K562 (cell line): ENCODE results near the gene CDC45. TPM values are rescaled to one million over a fixed set of nuclear protein-coding genes. Genes with fewer than 3 reads are reported as not detected.

Experiments
- CHD1 ChIP-seq: fragments of 200-600 bp; sonication (generic); IDR thresholded peaks from one replicate; pipeline ENCODE4 v1.6.1; 2012; ENCODE audit warnings: mild to moderate bottlenecking, moderate library complexity, low read length, inconsistent platforms
- DMBX1 ChIP-seq: fragments of 250-450 bp; sonication (Bioruptor Pico); IDR thresholded peaks from 2 replicates; pipeline ENCODE4 v1.8.0; 2022; ENCODE audit warnings: inconsistent platforms, mild to moderate bottlenecking, moderate library complexity, borderline replicate concordance
- ERF ChIP-seq: fragments of 450-650 bp; formaldehyde crosslinking; IDR thresholded peaks from 2 replicates; pipeline ENCODE4 v1.4.0; 2020; ENCODE audit warnings: mild to moderate bottlenecking, mixed read lengths
- EWSR1 ChIP-seq: fragments of 450-650 bp; IDR thresholded peaks from 2 replicates; pipeline ENCODE4 v1.6.1; 2018; ENCODE audit warnings: borderline replicate concordance, mild to moderate bottlenecking, low read depth, moderate library complexity; ENCODE audit not compliant: partially characterized antibody
- FOXP1 ChIP-seq: sonication (generic); formaldehyde crosslinking; IDR thresholded peaks from 2 replicates; pipeline ENCODE4 v1.8.0; 2022; ENCODE audit warnings: mild to moderate bottlenecking, missing genetic modification reagents
- HIVEP1 ChIP-seq: fragments of 250-450 bp; sonication (Bioruptor Pico); IDR thresholded peaks from 2 replicates; pipeline ENCODE4 v1.4.0; 2020; ENCODE audit warnings: mild to moderate bottlenecking
- JUN ChIP-seq, 2 experiments: sonication (generic) in 1 of 2; formaldehyde crosslinking in 1 of 2; IDR thresholded peaks; 2 replicates each; pipeline versions ENCODE4 v1.6.1 to v1.8.0; 2012 to 2022; ENCODE audit warnings: borderline replicate concordance in 2 of 2, mild to moderate bottlenecking in 2 of 2, improper control_type of control experiment in 1 of 2, low read depth in 1 of 2, low read length in 1 of 2, missing genetic modification reagents in 1 of 2
- NCOA4 ChIP-seq: fragments of 450-650 bp; IDR thresholded peaks from 2 replicates; pipeline ENCODE4 v1.6.1; 2018; ENCODE audit warnings: mild to moderate bottlenecking; ENCODE audit not compliant: partially characterized antibody
- NR1H2 ChIP-seq: sonication (generic); formaldehyde crosslinking; IDR thresholded peaks from 2 replicates; pipeline ENCODE4 v1.4.0; 2020; ENCODE audit warnings: mild to moderate bottlenecking, missing genetic modification reagents
- ZNF507 ChIP-seq: conservative IDR thresholded peaks from 2 replicates; pipeline ENCODE4 v1.6.1; 2017; ENCODE audit warnings: missing genetic modification characterization, missing compliant biosample characterization
- ZNF57 ChIP-seq: fragments of 450-650 bp; formaldehyde crosslinking; IDR thresholded peaks from 2 replicates; pipeline ENCODE4 v1.4.0; 2020; ENCODE audit warnings: mild to moderate bottlenecking, moderate library complexity
- polyA plus RNA-seq, 8 experiments: library from polyadenylated mRNA; depleted of rRNA in 4 of 8; stranded (reverse) in 5 of 8; unstranded in 3 of 8; fragments of >200 nt; fragmentation: Nextera tagmentation in 2 of 8; fragmentation: Illumina TruSeq in 1 of 8; extraction: Ambion mirVana in 2 of 8; extraction: Trizol in 1 of 8; gene quantifications; 2 replicates each; pipeline versions ENCODE4 v1.2.1 to v1.2.3, GENCODE V29; 2011 to 2014; ENCODE audit warnings: inconsistent platforms in 1 of 8, missing spikeins in 1 of 8
- total RNA-seq, 7 experiments: library from RNA; depleted of rRNA in 6 of 7; stranded (reverse); fragments of >200 nt in 6 of 7; fragmentation: Illumina TruSeq in 2 of 7; extraction: Trizol in 2 of 7; gene quantifications; 2 replicates each; pipeline versions ENCODE4 v1.2.1 to v1.2.3, GENCODE V29; 2011 to 2021; ENCODE audit warnings: low replicate concordance in 1 of 7
- TF ChIP-seq, protein P1 (sequence below): fragments of 450-650 bp; formaldehyde crosslinking; IDR thresholded peaks from 2 replicates; pipeline ENCODE4 v1.4.0; 2022; ENCODE audit warnings: missing genetic modification characterization
- TF ChIP-seq, protein P2 (sequence below), 2 experiments: IDR thresholded peaks; 2 replicates each; pipeline ENCODE4 v1.6.1; 2012; ENCODE audit warnings: improper control_type of control experiment in 2 of 2, low read depth in 2 of 2, low read length in 2 of 2, borderline replicate concordance in 1 of 2
- TF ChIP-seq, protein P3 (sequence below): fragments of 450-650 bp; formaldehyde crosslinking; IDR thresholded peaks from 2 replicates; pipeline ENCODE4 v1.4.0; 2022; ENCODE audit warnings: missing genetic modification characterization

The CDC45 gene
- total and polyA plus RNA-seq, 9 of the 15 experiments (the other 6 are each of a cell fraction or from before 2014, with no cell fraction given): 251 to 580 (median 410) TPM

DNA sequence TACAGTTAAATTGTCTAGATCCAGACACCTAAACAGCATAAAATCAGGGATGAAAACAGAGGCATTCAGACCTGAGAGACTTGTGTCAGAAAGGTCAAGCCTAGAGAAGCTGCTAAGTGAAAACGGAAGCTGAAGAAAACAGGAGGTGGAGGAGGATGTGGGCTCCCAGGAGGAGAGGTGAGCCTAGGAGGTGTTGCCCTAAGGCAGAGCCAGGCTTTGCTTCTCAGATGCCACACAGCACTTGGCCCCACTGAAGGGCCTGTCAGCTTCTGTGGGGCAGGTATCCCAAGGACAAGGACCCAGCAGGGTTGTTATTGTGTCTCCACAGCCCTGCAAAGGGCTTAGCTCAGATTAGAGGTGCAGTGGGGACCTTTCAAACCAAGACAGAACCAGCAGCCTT, 15.2 kb upstream of the CDC45 start (continued):
- TF ChIP-seq, protein P1, sequence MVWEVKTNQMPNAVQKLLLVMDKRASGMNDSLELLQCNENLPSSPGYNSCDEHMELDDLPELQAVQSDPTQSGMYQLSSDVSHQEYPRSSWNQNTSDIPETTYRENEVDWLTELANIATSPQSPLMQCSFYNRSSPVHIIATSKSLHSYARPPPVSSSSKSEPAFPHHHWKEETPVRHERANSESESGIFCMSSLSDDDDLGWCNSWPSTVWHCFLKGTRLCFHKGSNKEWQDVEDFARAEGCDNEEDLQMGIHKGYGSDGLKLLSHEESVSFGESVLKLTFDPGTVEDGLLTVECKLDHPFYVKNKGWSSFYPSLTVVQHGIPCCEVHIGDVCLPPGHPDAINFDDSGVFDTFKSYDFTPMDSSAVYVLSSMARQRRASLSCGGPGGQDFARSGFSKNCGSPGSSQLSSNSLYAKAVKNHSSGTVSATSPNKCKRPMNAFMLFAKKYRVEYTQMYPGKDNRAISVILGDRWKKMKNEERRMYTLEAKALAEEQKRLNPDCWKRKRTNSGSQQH (CRISPR knock-in tag): peak; percentile 57; the same call in 1 of the 2 replicates
- TF ChIP-seq, protein P2, sequence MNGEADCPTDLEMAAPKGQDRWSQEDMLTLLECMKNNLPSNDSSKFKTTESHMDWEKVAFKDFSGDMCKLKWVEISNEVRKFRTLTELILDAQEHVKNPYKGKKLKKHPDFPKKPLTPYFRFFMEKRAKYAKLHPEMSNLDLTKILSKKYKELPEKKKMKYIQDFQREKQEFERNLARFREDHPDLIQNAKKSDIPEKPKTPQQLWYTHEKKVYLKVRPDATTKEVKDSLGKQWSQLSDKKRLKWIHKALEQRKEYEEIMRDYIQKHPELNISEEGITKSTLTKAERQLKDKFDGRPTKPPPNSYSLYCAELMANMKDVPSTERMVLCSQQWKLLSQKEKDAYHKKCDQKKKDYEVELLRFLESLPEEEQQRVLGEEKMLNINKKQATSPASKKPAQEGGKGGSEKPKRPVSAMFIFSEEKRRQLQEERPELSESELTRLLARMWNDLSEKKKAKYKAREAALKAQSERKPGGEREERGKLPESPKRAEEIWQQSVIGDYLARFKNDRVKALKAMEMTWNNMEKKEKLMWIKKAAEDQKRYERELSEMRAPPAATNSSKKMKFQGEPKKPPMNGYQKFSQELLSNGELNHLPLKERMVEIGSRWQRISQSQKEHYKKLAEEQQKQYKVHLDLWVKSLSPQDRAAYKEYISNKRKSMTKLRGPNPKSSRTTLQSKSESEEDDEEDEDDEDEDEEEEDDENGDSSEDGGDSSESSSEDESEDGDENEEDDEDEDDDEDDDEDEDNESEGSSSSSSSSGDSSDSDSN (IDR thresholded peaks at IDR 0.05; ENCODE audit: borderline replicate concordance in 1 of 2, low read depth in 2 of 2, low read length in 2 of 2): no peak
- TF ChIP-seq, protein P3, sequence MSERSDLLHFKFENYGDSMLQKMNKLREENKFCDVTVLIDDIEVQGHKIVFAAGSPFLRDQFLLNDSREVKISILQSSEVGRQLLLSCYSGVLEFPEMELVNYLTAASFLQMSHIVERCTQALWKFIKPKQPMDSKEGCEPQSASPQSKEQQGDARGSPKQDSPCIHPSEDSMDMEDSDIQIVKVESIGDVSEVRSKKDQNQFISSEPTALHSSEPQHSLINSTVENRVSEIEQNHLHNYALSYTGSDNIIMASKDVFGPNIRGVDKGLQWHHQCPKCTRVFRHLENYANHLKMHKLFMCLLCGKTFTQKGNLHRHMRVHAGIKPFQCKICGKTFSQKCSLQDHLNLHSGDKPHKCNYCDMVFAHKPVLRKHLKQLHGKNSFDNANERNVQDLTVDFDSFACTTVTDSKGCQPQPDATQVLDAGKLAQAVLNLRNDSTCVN (CRISPR knock-in tag): 0 out of 2 replicates have a peak, but pooled peaks have one; percentile 73
- TF ChIP-seq CHD1: peak; percentile 6
- TF ChIP-seq NR1H2 (CRISPR knock-in tag): 0 out of 2 replicates have a peak, but pooled peaks have one; percentile 17
- TF ChIP-seq ERF (CRISPR knock-in tag): 0 out of 2 replicates have a peak, but pooled peaks have one; percentile 33
- peak; percentile 33; the same call in 1 of the 2 replicates for TF ChIP-seq FOXP1 (CRISPR knock-in tag)
- no peak for TF ChIP-seq DMBX1 (CRISPR knock-in tag)
- no peak for TF ChIP-seq ZNF507 (tag)
- TF ChIP-seq JUN (IDR thresholded peaks at IDR 0.05; ENCODE audit: borderline replicate concordance, low read depth, low read length): no peak
- TF ChIP-seq JUN (CRISPR knock-in tag; IDR thresholded peaks at IDR 0.05; ENCODE audit: borderline replicate concordance): peak; percentile 38; the same call in 1 of the 2 replicates
- no peak for TF ChIP-seq NCOA4
- no peak for TF ChIP-seq EWSR1
- peak; percentile 55; the same call in 1 of the 2 replicates for TF ChIP-seq HIVEP1 (CRISPR knock-in tag)
- TF ChIP-seq ZNF57 (CRISPR knock-in tag): no peak
